Measurements from ENCODE around the gene AHNAK.
A peak's percentile ranks its signal among the peaks of the same experiment; 100 is the strongest.

AHNAK gene

DNA sequence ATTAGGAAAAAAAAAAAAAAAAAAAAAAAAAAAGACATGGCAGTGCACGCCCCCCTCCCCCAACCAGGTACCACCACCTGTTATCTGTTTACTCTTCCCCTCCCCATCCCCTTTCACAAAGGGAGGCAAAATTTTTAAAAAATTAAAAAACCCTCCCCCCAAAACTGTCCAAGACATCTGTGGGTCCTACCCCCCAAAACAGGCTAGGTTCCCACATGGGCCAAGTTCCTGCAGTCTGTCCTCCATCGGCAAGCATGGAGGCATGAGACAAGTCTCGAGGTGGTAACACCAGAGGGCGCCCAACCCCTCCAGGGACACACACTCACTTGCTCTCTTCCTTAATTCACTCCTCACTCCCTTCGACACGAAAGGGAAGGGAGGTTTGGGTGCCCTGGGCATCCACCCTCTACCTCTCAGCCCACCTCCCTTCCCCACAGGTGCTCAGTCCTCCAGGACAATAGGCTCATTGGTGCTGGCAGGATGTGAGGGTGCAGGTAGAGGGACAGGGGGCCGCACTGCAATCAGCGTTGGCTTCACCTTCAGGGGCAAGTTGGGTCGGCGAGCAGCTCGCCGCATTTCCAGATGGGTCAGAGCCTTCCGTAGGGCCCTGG is 46.9 kb upstream of the AHNAK start:
- no peak for TF ChIP-seq OSR1 (CRISPR knock-in tag; IDR thresholded peaks at IDR 0.05)
- TF ChIP-seq, protein P1, sequence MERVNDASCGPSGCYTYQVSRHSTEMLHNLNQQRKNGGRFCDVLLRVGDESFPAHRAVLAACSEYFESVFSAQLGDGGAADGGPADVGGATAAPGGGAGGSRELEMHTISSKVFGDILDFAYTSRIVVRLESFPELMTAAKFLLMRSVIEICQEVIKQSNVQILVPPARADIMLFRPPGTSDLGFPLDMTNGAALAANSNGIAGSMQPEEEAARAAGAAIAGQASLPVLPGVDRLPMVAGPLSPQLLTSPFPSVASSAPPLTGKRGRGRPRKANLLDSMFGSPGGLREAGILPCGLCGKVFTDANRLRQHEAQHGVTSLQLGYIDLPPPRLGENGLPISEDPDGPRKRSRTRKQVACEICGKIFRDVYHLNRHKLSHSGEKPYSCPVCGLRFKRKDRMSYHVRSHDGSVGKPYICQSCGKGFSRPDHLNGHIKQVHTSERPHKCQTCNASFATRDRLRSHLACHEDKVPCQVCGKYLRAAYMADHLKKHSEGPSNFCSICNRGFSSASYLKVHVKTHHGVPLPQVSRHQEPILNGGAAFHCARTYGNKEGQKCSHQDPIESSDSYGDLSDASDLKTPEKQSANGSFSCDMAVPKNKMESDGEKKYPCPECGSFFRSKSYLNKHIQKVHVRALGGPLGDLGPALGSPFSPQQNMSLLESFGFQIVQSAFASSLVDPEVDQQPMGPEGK (CRISPR knock-in tag; IDR thresholded peaks at IDR 0.05; ENCODE audit: borderline replicate concordance) = no peak
- TF ChIP-seq TCF4 (CRISPR knock-in tag; IDR thresholded peaks at IDR 0.05; ENCODE audit: borderline replicate concordance) = no peak
- TF ChIP-seq, protein P2, sequence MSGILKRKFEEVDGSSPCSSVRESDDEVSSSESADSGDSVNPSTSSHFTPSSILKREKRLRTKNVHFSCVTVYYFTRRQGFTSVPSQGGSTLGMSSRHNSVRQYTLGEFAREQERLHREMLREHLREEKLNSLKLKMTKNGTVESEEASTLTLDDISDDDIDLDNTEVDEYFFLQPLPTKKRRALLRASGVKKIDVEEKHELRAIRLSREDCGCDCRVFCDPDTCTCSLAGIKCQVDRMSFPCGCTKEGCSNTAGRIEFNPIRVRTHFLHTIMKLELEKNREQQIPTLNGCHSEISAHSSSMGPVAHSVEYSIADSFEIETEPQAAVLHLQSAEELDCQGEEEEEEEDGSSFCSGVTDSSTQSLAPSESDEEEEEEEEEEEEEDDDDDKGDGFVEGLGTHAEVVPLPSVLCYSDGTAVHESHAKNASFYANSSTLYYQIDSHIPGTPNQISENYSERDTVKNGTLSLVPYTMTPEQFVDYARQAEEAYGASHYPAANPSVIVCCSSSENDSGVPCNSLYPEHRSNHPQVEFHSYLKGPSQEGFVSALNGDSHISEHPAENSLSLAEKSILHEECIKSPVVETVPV (CRISPR knock-in tag; IDR thresholded peaks at IDR 0.05) = no peak
- TF ChIP-seq PPARA (CRISPR knock-in tag; IDR thresholded peaks at IDR 0.05; ENCODE audit: borderline replicate concordance) = no peak
- no peak for TF ChIP-seq RARB (CRISPR knock-in tag; IDR thresholded peaks at IDR 0.05)
- no peak for TF ChIP-seq ZFP30 (CRISPR knock-in tag; IDR thresholded peaks at IDR 0.05)
- TF ChIP-seq, protein P3, sequence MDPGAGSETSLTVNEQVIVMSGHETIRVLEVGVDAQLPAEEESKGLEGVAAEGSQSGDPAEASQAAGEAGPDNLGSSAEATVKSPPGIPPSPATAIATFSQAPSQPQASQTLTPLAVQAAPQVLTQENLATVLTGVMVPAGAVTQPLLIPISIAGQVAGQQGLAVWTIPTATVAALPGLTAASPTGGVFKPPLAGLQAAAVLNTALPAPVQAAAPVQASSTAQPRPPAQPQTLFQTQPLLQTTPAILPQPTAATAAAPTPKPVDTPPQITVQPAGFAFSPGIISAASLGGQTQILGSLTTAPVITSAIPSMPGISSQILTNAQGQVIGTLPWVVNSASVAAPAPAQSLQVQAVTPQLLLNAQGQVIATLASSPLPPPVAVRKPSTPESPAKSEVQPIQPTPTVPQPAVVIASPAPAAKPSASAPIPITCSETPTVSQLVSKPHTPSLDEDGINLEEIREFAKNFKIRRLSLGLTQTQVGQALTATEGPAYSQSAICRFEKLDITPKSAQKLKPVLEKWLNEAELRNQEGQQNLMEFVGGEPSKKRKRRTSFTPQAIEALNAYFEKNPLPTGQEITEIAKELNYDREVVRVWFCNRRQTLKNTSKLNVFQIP (CRISPR knock-in tag; IDR thresholded peaks at IDR 0.05; ENCODE audit: borderline replicate concordance, low read depth) = no peak
- TF ChIP-seq TOX (CRISPR knock-in tag; IDR thresholded peaks at IDR 0.05; ENCODE audit: borderline replicate concordance) = no peak
- TF ChIP-seq ZNF8 (CRISPR knock-in tag; IDR thresholded peaks at IDR 0.05) = no peak
- ATAC-seq = peak; percentile 36

DNA sequence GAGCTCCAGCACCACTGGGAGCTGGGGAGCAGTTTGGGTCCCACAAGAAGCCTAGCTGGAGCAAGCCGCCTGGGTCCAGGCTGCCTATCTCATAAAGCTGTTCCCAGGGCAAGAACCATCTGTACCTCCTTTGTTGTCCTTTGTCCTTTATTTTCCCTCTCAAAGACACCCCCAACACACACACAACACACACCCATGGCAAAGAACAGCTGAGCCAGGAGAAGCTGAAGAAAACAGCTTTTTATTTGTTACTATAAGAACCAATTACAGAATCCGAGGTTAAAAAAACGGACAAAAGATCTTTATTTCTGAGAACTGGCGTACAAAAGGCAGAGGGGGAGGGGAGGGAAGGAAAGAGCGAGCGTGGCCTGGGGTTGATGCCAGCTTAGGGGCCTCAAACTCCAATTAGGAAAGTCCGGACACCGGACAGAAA is 46.4 kb upstream of the AHNAK start:
- TF ChIP-seq, protein P4, sequence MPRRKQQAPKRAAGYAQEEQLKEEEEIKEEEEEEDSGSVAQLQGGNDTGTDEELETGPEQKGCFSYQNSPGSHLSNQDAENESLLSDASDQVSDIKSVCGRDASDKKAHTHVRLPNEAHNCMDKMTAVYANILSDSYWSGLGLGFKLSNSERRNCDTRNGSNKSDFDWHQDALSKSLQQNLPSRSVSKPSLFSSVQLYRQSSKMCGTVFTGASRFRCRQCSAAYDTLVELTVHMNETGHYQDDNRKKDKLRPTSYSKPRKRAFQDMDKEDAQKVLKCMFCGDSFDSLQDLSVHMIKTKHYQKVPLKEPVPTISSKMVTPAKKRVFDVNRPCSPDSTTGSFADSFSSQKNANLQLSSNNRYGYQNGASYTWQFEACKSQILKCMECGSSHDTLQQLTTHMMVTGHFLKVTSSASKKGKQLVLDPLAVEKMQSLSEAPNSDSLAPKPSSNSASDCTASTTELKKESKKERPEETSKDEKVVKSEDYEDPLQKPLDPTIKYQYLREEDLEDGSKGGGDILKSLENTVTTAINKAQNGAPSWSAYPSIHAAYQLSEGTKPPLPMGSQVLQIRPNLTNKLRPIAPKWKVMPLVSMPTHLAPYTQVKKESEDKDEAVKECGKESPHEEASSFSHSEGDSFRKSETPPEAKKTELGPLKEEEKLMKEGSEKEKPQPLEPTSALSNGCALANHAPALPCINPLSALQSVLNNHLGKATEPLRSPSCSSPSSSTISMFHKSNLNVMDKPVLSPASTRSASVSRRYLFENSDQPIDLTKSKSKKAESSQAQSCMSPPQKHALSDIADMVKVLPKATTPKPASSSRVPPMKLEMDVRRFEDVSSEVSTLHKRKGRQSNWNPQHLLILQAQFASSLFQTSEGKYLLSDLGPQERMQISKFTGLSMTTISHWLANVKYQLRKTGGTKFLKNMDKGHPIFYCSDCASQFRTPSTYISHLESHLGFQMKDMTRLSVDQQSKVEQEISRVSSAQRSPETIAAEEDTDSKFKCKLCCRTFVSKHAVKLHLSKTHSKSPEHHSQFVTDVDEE (CRISPR knock-in tag; IDR thresholded peaks at IDR 0.05) = no peak
- TF ChIP-seq GLIS3 (CRISPR knock-in tag; IDR thresholded peaks at IDR 0.05) = no peak
- TF ChIP-seq, protein P1 (CRISPR knock-in tag; IDR thresholded peaks at IDR 0.05; ENCODE audit: borderline replicate concordance) = no peak
- no peak for TF ChIP-seq BACH2 (CRISPR knock-in tag; IDR thresholded peaks at IDR 0.05; ENCODE audit: borderline replicate concordance)
- no peak for TF ChIP-seq CSDC2 (CRISPR knock-in tag; IDR thresholded peaks at IDR 0.05)
- TF ChIP-seq, protein P3 (CRISPR knock-in tag; IDR thresholded peaks at IDR 0.05; ENCODE audit: borderline replicate concordance, low read depth) = no peak
- TF ChIP-seq ZNF8 (CRISPR knock-in tag; IDR thresholded peaks at IDR 0.05) = no peak
- TF ChIP-seq RARB (CRISPR knock-in tag; IDR thresholded peaks at IDR 0.05) = no peak
- TF ChIP-seq ISL1 (CRISPR knock-in tag; IDR thresholded peaks at IDR 0.05) = no peak
- no peak for TF ChIP-seq ZC3H10 (CRISPR knock-in tag; IDR thresholded peaks at IDR 0.05)
- TF ChIP-seq ZNF70 (CRISPR knock-in tag; IDR thresholded peaks at IDR 0.05) = no peak
- no peak for TF ChIP-seq ZFP30 (CRISPR knock-in tag; IDR thresholded peaks at IDR 0.05)
- TF ChIP-seq, protein P5, sequence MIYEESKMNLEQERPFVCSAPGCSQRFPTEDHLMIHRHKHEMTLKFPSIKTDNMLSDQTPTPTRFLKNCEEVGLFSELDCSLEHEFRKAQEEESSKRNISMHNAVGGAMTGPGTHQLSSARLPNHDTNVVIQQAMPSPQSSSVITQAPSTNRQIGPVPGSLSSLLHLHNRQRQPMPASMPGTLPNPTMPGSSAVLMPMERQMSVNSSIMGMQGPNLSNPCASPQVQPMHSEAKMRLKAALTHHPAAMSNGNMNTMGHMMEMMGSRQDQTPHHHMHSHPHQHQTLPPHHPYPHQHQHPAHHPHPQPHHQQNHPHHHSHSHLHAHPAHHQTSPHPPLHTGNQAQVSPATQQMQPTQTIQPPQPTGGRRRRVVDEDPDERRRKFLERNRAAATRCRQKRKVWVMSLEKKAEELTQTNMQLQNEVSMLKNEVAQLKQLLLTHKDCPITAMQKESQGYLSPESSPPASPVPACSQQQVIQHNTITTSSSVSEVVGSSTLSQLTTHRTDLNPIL (CRISPR knock-in tag; IDR thresholded peaks at IDR 0.05; ENCODE audit: low read depth) = no peak
- no peak for TF ChIP-seq ZFP3 (CRISPR knock-in tag; IDR thresholded peaks at IDR 0.05)
- ATAC-seq = no peak

All from SK-N-SH treated with all-trans-retinoic acid at 6 μM for 48 hours (cell line).